A673 (cell line): ENCODE data around the gene CRLF1.

Experiments used
- CTCF ChIP-seq: fragments of 300-800, 200-600 bp; sonication (generic); conservative IDR thresholded peaks from 2 replicates; pipeline ENCODE4 v1.5.1; 2017; ENCODE audit warnings: low read depth, mild to moderate bottlenecking, antibody characterized with exemption, low read length, moderate library complexity, mixed read lengths
- EZH2 ChIP-seq: fragments of 200-600 bp; sonication (generic); IDR thresholded peaks from 2 replicates; pipeline ENCODE4 v1.6.1; 2017; ENCODE audit warnings: borderline replicate concordance, low read depth, mild to moderate bottlenecking, mixed read lengths, antibody characterized with exemption, low read length; ENCODE audit not compliant: poor library complexity, severe bottlenecking

- no peak for TF ChIP-seq CTCF
- TF ChIP-seq EZH2 = no peak
These were observed 44.7 kb upstream of the CRLF1 start for GRCh38 chr19:18651300-18651699.
